ENCODE data around the gene PTRHD1. TPM values are rescaled to one million over a fixed set of nuclear protein-coding genes. Genes with fewer than 3 reads are reported as not detected.

PTRHD1 gene
- total and polyA plus RNA-seq, 2 donors (not counting 1 experiment from before 2014, with no cell fraction given): 20.2 to 29.8 TPM

DNA sequence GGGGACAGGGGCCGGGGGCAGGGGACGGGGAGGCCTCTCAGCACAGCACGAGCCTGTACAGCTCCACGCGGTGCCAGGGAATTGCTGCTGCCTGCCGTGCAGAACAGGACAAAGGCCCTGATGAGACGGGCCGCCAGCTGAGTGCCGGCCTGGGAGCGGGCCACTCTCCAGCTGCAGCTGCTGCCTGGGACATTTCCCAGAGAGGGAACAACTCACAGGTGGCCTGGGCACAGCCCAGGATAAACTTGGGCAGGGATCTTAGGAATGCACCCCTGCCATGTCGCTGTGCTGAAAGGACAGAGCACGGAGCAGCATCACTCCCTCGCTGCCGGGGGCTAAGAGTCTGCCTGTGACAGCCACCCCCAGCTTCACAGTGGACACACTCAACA, 38.9 kb upstream of the PTRHD1 start:
- no peak overlapping the region for H3K27ac Mint-ChIP-seq

GRCh38 chr2:24831221-24832072, 38.3 kb upstream of the PTRHD1 start:
- Mint-ChIP-seq H3K27ac (no peak overlapping the region), H3K27me3 (no peaks in the 10 kb centered on the region), H3K4me1 (no peaks in the 10 kb centered on the region), H3K9me3 (ENCODE audit: insufficient read depth) (no peaks in the 10 kb centered on the region), H3K4me3 (no peak overlapping the region)
- Histone ChIP-seq H3K4me1 (ENCODE audit: control insufficient read depth in 2 of 2, insufficient read depth in 2 of 2, low read length in 2 of 2) (peaks cover 0 to 4% of the 10 kb centered on the region in 2 donors), H3K27ac (ENCODE audit: low read length in 2 of 2) (no peak overlapping the region), H3K4me2 (replicated peaks; ENCODE audit: low read depth, low read length, poor library complexity, severe bottlenecking) (no peak overlapping the region), H2AFZ (ENCODE audit: insufficient read depth, low read depth, low read length, poor library complexity, severe bottlenecking) (no peak overlapping the region), H3K79me2 (ENCODE audit: control insufficient read depth, insufficient read depth, low read length) (no peaks in the 10 kb centered on the region), H4K20me1 (ENCODE audit: control insufficient read depth, insufficient read depth, low read length, poor library complexity, severe bottlenecking) (no peaks in the 10 kb centered on the region), H3K27me3 (replicated peaks in 1 of 4; ENCODE audit: control extremely low read depth in 1 of 4, control insufficient read depth in 3 of 4, insufficient read depth in 4 of 4, low read length in 3 of 4) (no peaks in the 10 kb centered on the region), H3K9me3 (ENCODE audit: control extremely low read depth in 1 of 3, control insufficient read depth in 2 of 3, insufficient read depth in 1 of 3, low read length in 2 of 3) (no peaks in the 10 kb centered on the region), H3K36me3 (replicated peaks in 1 of 2; ENCODE audit: control extremely low read depth in 1 of 2, control insufficient read depth in 1 of 2, extremely low read depth in 1 of 2, insufficient read depth in 2 of 2, low read length in 1 of 2) (peaks cover 1 to 13% of the 10 kb centered on the region in 2 experiments), H3K4me3 (ENCODE audit: control extremely low read depth in 1 of 5, extremely low read depth in 1 of 5, insufficient read depth in 1 of 5, low read depth in 2 of 5, low read length in 4 of 5) (no peak overlapping the region), H3K9ac (ENCODE audit: low read length) (no peak overlapping the region)
- intact Hi-C loops (cut with micrococcal nuclease): no loop called here
- ATAC-seq (ENCODE audit: low read depth): no peak
- no peak for DNase-seq
- POLR2A ChIA-PET: no interaction called here
- no peak for TF ChIP-seq EZH2 (IDR thresholded peaks at IDR 0.05; ENCODE audit: borderline replicate concordance, insufficient read depth, low read depth, low read length, poor library complexity, severe bottlenecking)
- TF ChIP-seq, protein P1, sequence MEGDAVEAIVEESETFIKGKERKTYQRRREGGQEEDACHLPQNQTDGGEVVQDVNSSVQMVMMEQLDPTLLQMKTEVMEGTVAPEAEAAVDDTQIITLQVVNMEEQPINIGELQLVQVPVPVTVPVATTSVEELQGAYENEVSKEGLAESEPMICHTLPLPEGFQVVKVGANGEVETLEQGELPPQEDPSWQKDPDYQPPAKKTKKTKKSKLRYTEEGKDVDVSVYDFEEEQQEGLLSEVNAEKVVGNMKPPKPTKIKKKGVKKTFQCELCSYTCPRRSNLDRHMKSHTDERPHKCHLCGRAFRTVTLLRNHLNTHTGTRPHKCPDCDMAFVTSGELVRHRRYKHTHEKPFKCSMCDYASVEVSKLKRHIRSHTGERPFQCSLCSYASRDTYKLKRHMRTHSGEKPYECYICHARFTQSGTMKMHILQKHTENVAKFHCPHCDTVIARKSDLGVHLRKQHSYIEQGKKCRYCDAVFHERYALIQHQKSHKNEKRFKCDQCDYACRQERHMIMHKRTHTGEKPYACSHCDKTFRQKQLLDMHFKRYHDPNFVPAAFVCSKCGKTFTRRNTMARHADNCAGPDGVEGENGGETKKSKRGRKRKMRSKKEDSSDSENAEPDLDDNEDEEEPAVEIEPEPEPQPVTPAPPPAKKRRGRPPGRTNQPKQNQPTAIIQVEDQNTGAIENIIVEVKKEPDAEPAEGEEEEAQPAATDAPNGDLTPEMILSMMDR (IDR thresholded peaks at IDR 0.05): no peak
- WGBS (ENCODE audit: insufficient coverage): 95% methylated on average over 10 of the region's 18 CpGs
- CTCF ChIA-PET: interaction anchor here (0.6 to 10.8 kb wide), 4 partner anchors 298 to 1008 kb away, joined by 5 to 267 read pairs (median 22); no protein-coding TSS in a partner anchor

More for the DNA sequence above, 38.9 kb upstream of the PTRHD1 start:
- Histone ChIP-seq H3K9me3 (ENCODE audit: control extremely low read depth in 1 of 3, control insufficient read depth in 2 of 3, insufficient read depth in 1 of 3, low read length in 2 of 3) (no peaks in the 10 kb centered on the region), H3K4me2 (replicated peaks; ENCODE audit: low read depth, low read length, poor library complexity, severe bottlenecking) (no peak overlapping the region), H2AFZ (ENCODE audit: insufficient read depth, low read depth, low read length, poor library complexity, severe bottlenecking) (no peak overlapping the region), H4K20me1 (ENCODE audit: control insufficient read depth, insufficient read depth, low read length, poor library complexity, severe bottlenecking) (no peaks in the 10 kb centered on the region), H3K79me2 (ENCODE audit: control insufficient read depth, insufficient read depth, low read length) (no peaks in the 10 kb centered on the region), H3K4me3 (ENCODE audit: control extremely low read depth in 1 of 5, extremely low read depth in 1 of 5, insufficient read depth in 1 of 5, low read depth in 2 of 5, low read length in 4 of 5) (no peak overlapping the region), H3K9ac (ENCODE audit: low read length) (no peak overlapping the region), H3K36me3 (replicated peaks in 1 of 2; ENCODE audit: control extremely low read depth in 1 of 2, control insufficient read depth in 1 of 2, extremely low read depth in 1 of 2, insufficient read depth in 2 of 2, low read length in 1 of 2) (peaks cover 0 to 20% of the 10 kb centered on the region in 2 experiments), H3K4me1 (ENCODE audit: control insufficient read depth in 2 of 2, insufficient read depth in 2 of 2, low read length in 2 of 2) (peaks cover 0 to 4% of the 10 kb centered on the region in 2 donors), H3K27me3 (replicated peaks in 1 of 4; ENCODE audit: control extremely low read depth in 1 of 4, control insufficient read depth in 3 of 4, insufficient read depth in 4 of 4, low read length in 3 of 4) (no peaks in the 10 kb centered on the region), H3K27ac (ENCODE audit: low read length in 2 of 2) (no peak overlapping the region)
- Mint-ChIP-seq H3K4me3 (no peak overlapping the region), H3K9me3 (ENCODE audit: insufficient read depth) (no peaks in the 10 kb centered on the region), H3K27me3 (no peaks in the 10 kb centered on the region), H3K4me1 (no peaks in the 10 kb centered on the region)
- intact Hi-C loops (cut with micrococcal nuclease): no loop called here
- ChIA-PET POLR2A (no interaction called here), CTCF (interaction anchor here (1.4 to 10.8 kb wide), 3 partner anchors 297 to 423 kb away, joined by 5 to 267 read pairs (median 39); no protein-coding TSS in a partner anchor)
- TF ChIP-seq EZH2 (IDR thresholded peaks at IDR 0.05; ENCODE audit: borderline replicate concordance, insufficient read depth, low read depth, low read length, poor library complexity, severe bottlenecking): no peak
- TF ChIP-seq, protein P1 (IDR thresholded peaks at IDR 0.05): no peak
- no peak for ATAC-seq (ENCODE audit: low read depth)
- DNase-seq: no peak
- over 99% methylated on average over 13 of the region's 14 CpGs for WGBS (ENCODE audit: insufficient coverage)
